Measurements from ENCODE around the gene DCTN5.

Gene DCTN5

DNA sequence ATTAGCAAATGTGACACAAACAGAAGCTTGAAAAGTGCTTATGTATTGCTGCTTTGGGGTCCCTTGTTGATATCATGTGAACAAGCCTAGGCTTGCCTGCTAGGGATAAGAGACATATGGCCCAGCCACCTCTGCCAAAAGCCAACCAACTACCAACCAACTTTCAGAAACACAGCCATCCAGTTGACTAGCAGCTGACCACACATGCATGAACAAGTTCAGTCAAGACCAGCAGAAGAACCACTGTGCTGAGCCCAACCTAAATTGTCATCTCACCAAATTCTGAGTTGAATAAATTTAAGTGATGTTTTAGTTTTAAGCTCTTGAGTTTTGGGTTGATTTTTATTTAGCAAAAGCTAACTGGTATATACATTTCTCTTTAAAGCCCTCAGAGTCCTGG is 68.3 kb downstream of the DCTN5 start:
- Histone ChIP-seq H3K9me3 (ENCODE audit: control insufficient read depth, low read length) (no peaks in the 10 kb centered on the region), H3K4me3 (ENCODE audit: low read depth, low read length) (no peak overlapping the region), H3K4me2 (ENCODE audit: low read length) (no peak overlapping the region), H3K27ac (no peak overlapping the region), H2AFZ (no peak overlapping the region), H3K79me2 (no peaks in the 10 kb centered on the region), H3K27me3 (ENCODE audit: control insufficient read depth, insufficient read depth, low read length) (no peaks in the 10 kb centered on the region), H3K36me3 (ENCODE audit: control insufficient read depth, insufficient read depth, low read length) (no peaks in the 10 kb centered on the region), H3K4me1 (no peaks in the 10 kb centered on the region), H3K9ac (no peak overlapping the region)
- TF ChIP-seq, protein P1, sequence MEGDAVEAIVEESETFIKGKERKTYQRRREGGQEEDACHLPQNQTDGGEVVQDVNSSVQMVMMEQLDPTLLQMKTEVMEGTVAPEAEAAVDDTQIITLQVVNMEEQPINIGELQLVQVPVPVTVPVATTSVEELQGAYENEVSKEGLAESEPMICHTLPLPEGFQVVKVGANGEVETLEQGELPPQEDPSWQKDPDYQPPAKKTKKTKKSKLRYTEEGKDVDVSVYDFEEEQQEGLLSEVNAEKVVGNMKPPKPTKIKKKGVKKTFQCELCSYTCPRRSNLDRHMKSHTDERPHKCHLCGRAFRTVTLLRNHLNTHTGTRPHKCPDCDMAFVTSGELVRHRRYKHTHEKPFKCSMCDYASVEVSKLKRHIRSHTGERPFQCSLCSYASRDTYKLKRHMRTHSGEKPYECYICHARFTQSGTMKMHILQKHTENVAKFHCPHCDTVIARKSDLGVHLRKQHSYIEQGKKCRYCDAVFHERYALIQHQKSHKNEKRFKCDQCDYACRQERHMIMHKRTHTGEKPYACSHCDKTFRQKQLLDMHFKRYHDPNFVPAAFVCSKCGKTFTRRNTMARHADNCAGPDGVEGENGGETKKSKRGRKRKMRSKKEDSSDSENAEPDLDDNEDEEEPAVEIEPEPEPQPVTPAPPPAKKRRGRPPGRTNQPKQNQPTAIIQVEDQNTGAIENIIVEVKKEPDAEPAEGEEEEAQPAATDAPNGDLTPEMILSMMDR (IDR thresholded peaks at IDR 0.05), result no peak

DNA sequence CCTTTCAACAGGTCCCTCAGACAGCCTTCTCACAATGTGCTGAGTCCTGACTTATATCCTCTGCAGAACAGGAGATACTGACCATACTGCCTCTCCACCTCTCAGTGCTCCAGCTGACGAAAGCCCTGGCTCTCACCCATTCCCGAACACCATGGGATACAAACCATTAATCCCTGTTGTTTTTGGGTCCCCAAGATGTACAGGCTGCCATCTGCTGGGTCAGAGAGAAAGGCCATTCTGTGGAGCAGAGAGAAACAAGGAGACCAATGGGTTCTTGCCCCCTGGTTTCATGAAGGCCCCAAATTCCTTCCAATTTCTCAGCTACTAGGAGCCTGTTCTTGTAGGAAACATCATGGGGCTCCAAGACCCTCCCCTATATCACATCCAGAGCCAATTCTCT is 68.7 kb downstream of the DCTN5 start:
- Histone ChIP-seq H3K27ac (no peak overlapping the region), H3K4me3 (ENCODE audit: low read depth, low read length) (no peak overlapping the region), H3K27me3 (ENCODE audit: control insufficient read depth, insufficient read depth, low read length) (no peaks in the 10 kb centered on the region), H3K36me3 (ENCODE audit: control insufficient read depth, insufficient read depth, low read length) (no peaks in the 10 kb centered on the region), H2AFZ (no peak overlapping the region), H3K4me1 (no peaks in the 10 kb centered on the region), H3K9ac (no peak overlapping the region), H3K9me3 (ENCODE audit: control insufficient read depth, low read length) (no peaks in the 10 kb centered on the region), H3K79me2 (no peaks in the 10 kb centered on the region), H3K4me2 (ENCODE audit: low read length) (no peak overlapping the region)
- TF ChIP-seq, protein P1 (IDR thresholded peaks at IDR 0.05), result no peak

DNA sequence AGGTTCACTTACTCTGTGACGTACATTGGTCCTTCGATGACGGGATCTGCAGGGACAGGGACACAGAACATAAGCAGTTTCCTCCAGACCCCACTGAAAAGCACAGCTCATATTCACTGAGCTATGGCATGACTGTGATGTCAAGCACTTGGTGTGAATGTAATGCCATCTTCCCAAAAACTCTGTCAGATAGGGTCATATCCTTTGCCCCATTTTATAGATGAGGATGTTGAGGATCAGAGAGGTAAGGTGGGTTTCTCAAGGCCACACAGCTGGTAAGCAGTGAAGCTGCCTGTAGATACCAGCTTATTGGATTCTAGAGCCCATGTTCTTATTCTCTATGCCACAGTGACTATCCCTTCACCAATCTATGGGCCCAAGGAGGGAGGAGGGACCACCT is 69.2 kb downstream of the DCTN5 start:
- Histone ChIP-seq H3K4me2 (ENCODE audit: low read length) (no peak overlapping the region), H3K9me3 (ENCODE audit: control insufficient read depth, low read length) (no peaks in the 10 kb centered on the region), H2AFZ (no peak overlapping the region), H3K4me3 (ENCODE audit: low read depth, low read length) (no peak overlapping the region), H3K36me3 (ENCODE audit: control insufficient read depth, insufficient read depth, low read length) (no peaks in the 10 kb centered on the region), H3K4me1 (no peaks in the 10 kb centered on the region), H3K27me3 (ENCODE audit: control insufficient read depth, insufficient read depth, low read length) (no peaks in the 10 kb centered on the region), H3K9ac (no peak overlapping the region), H3K27ac (no peak overlapping the region), H3K79me2 (no peaks in the 10 kb centered on the region)
- TF ChIP-seq, protein P1 (IDR thresholded peaks at IDR 0.05), result no peak

DNA sequence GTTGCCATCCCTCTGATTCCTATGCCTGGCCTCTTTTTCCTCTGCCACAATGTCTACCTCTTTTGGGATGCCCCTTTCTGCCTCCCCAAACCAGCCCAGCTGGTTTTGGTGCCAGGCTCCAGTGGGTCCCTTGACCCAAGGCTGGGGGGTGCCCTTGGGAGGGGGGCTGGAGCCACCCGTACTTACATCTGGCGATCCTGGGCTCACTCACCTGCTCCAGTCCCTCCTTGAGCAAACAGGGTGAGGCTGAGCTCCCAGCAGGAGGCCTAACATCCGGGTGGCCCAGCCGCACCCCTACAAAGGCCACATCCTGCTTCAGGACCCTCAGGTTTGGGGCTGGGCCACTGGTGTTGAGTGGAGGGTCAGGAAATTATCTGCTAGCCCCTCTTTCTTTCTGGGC is 70.5 kb downstream of the DCTN5 start:
- H3K27ac ChIP-seq, result no peak overlapping the region
- H3K4me1 ChIP-seq, result no peaks in the 10 kb centered on the region
- H3K36me3 ChIP-seq (ENCODE audit: control insufficient read depth, insufficient read depth, low read length), result no peaks in the 10 kb centered on the region
- no peak overlapping the region for H2AFZ ChIP-seq
- no peak overlapping the region for H3K4me3 ChIP-seq (ENCODE audit: low read depth, low read length)
- H3K79me2 ChIP-seq, result no peaks in the 10 kb centered on the region
- TF ChIP-seq, protein P1 (IDR thresholded peaks at IDR 0.05), result no peak
- H3K9me3 ChIP-seq (ENCODE audit: control insufficient read depth, low read length), result no peaks in the 10 kb centered on the region
- no peak overlapping the region for H3K4me2 ChIP-seq (ENCODE audit: low read length)
- no peak overlapping the region for H3K9ac ChIP-seq
- H3K27me3 ChIP-seq (ENCODE audit: control insufficient read depth, insufficient read depth, low read length), result no peaks in the 10 kb centered on the region

DNA sequence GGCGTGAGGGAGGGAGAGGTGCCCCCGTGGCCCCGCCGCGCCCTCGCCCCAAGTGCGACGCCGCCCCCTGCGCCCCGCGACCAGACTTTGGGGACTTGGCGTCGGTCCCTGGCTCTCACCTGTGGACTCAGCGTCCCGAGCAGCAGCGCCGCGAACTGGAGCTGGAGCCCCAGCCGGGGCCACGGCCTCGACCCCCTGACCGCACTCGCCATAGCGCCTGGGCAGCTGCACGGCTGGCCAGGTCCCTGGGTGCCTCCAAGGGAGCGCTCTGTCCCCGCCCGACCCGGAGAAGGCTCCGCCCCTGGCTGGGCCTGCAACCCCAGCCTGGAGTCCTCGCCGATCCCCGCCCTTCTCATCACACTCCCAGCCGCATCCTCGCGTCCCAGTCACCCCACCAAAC is 71.7 kb downstream of the DCTN5 start, which contains the start of gene ERN2:
TSS of gene ERN2 (minus strand) at position 247 of the 400 bp plus-strand sequence. CDS start at position 212, 35 bp downstream.
- H3K9ac ChIP-seq, result no peak within 1 kb of the TSS
- no peaks in the 10 kb centered on the region for H3K4me1 ChIP-seq
- no peak within 1 kb of the TSS for H2AFZ ChIP-seq
- no peaks in the 10 kb centered on the region for H3K27me3 ChIP-seq (ENCODE audit: control insufficient read depth, insufficient read depth, low read length)
- H3K27ac ChIP-seq, result no peak within 1 kb of the TSS
- H3K36me3 ChIP-seq (ENCODE audit: control insufficient read depth, insufficient read depth, low read length), result no peaks in the 10 kb centered on the region
- no peak within 1 kb of the TSS for H3K4me2 ChIP-seq (ENCODE audit: low read length)
- no peaks in the 10 kb centered on the region for H3K79me2 ChIP-seq
- TF ChIP-seq, protein P1 (IDR thresholded peaks at IDR 0.05), result no peak
- no peak within 1 kb of the TSS for H3K4me3 ChIP-seq (ENCODE audit: low read depth, low read length)
- no peaks in the 10 kb centered on the region for H3K9me3 ChIP-seq (ENCODE audit: control insufficient read depth, low read length)
